GM18867 (cell line): ENCODE measurements around the gene GPRASP3.
"Not testable (repeated sequence)": the region's sequence is repeated elsewhere in the genome, so short reads cannot be mapped to it uniquely, and the experiment has no call there.

Experiments used
- ATAC-seq: cut with Tn5 transposase; IDR thresholded peaks from one replicate; pipeline ENCODE4 v1.9.1; 2021; ENCODE audit warnings: mild to moderate bottlenecking, moderate library complexity; ENCODE audit not compliant: unreplicated experiment

Gene GPRASP3, protein sequence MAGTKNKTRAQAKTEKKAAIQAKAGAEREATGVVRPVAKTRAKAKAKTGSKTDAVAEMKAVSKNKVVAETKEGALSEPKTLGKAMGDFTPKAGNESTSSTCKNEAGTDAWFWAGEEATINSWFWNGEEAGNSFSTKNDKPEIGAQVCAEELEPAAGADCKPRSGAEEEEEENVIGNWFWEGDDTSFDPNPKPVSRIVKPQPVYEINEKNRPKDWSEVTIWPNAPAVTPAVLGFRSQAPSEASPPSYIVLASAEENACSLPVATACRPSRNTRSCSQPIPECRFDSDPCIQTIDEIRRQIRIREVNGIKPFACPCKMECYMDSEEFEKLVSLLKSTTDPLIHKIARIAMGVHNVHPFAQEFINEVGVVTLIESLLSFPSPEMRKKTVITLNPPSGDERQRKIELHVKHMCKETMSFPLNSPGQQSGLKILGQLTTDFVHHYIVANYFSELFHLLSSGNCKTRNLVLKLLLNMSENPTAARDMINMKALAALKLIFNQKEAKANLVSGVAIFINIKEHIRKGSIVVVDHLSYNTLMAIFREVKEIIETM

DNA sequence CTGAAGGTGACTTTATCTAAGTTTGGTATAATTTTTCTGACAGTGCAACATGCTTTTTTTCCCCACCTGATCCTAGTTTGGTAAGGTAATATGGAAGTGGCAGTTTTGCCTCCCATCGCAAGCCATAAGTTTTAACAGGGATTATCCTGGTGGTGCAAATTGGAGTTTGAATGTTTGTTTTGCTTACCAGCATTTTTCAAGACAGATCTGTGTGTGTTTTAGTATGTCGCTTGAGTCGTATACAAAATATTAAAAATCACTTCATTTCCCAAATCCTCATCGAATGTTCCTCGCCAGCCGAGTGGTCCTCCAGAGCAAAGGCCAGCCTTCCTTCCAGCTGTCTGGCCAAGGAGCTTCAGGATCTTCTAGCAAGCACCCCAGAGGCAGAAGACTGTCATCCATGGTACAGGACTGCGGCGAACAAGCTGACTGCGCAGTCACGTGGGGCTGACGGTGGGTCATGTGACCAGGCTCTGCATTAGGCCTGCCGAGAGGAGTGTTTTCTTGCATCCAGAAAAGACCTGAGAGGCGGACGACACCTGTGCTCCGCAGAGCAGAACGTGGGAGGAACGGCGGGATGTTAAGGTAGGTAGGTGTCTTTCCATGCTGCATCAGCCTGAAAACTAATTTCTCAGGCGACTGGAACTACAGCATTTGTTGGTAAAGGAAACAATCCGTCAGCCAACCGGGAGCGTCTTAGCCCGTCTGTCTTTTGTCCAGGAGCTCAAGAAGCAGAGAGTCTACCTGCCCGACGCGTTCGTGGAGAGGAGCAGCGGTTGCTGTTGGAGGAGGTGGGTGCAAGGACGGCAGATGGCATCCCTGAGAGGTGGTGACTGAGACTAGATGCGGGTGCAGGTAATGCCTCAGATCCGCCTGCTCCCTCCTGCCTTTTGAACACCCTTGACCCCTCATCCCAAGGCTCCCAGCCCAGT lies at the start of gene GPRASP3:
Gene GPRASP3 (plus strand): TSS at position 507 of the 932 bp plus-strand sequence. CDS start 28,253 bp downstream, outside the sequence.
- peak; percentile 72 for ATAC-seq

DNA sequence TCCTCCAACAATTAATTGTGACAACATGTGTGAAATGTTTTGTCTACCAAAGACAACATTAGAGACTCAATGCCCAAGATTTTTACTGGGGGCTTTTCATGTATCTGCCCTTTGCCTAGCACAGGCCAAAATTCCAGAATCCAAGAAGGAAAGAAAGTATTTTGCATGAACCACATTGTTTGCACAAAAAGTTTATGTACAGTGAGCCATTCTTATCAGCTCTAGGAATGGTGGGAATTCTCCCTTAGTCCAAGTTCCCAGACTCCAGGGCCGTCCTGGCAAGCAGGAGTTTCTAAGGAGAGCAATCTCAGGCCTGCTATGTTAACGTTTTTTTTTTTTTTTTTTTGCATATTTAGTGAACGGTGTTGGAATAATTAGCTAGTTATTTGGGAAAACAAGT lies 47.7 kb upstream of the GPRASP3 start:
- no peak for ATAC-seq

DNA sequence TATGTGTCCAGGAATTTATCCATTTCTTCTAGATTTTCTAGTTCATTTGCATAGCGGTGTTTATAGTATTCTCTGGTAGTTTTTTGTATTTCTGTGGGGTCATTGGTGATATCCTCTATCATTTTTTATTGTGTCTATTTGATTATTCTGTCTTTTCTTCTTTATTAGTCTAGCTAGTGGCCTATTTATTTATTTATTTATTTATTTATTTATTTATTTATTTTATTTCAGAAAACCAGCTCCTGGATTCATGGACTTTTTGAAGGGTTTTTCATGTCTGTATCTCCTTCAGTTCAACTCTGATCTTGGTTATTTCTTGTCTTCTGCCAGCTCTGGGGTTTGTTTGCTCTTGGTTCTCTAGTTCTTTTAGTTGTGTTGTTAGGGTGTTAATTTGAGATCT lies 43.1 kb upstream of the GPRASP3 start:
- not testable (repeated sequence) for ATAC-seq

DNA sequence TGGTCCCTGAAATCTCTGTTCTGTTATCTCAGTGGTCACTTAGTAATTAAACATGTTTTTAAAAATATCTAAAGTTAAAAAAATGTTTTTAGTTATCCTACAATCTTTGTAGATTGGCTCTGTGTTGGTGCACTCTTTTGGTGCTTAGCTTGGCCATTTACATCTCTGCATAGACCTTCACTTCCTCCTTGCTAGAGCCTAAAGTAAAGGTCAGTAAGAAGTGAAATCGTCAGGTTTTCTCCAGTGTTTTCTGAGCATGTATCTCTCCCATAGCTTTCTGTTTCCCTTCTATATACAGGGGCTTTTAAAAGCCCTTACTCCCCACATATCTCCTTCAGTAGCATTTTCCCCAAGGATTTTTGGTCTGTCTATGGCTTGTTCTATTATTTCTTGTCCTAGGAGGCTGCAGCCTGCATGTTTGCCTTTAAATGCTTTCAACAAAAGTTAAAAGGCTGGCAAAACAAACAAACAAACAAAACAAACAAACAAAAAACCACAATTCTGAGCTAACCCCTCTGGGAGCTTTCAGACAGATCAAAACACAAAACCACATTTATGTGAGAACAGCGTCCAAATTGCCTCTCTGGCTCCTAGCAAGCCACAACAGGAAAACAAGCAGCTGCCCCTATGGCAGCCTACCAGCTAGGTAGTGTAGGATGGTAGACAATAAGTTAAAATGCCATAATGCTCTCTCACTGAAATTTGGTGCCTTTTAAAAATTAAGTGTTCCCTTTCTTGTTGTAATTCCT lies 35.6 kb upstream of the GPRASP3 start:
- ATAC-seq: no peak

DNA sequence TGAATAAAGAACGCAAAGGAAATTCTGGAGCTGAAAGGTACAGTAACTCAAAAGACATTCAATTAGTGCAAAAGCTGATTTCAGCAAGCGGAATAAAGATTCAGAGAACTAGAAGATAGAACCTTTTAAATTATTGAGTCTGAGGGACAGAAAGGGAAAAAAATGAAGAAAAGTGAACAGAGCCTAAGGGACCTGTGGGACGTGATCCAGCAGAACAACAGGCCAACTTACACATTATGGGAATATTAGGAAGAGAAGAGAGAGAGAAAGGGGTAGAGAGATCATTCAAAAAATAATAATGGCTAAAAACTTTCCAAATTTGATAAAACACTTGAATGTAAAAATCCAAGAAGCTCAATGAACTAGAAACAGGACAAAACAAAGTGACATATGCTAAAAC lies 25.8 kb upstream of the GPRASP3 start:
- ATAC-seq: no peak

DNA sequence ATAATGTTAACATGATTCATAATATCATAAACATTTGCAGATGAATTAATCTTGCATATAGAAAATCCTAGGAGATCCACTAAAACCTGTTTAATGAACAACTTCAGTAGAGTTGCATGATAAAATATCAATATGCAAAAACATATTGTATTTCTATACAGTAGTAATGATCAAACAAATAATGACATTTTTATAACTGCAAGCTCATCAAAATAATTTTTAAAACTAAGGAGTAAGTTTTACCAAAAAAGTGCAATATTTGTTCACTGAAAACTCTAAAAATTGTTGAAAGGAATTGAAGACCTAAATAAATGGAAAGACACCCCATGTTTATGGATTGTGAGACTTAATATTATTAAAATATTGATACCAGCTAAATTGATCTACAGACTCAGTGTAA lies 24.2 kb upstream of the GPRASP3 start:
- no peak for ATAC-seq

DNA sequence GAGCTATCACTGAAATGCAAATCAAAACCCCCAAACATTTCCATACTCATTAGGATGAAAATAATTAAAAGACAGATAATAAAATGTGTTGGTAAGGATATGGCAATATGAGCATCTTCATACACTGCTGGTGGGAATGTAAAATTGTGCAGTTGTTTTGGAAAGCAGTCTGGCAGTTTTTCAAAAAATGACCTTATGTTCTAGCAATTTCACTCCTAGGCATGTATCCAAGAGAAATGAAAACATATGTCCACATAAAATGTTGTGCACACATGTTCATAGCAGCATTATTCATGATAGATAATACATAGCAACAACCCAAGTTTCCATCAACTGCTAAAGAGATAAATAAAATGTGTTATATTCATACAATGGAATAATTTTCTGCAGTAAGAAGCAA lies 23.0 kb upstream of the GPRASP3 start:
- ATAC-seq: no peak

DNA sequence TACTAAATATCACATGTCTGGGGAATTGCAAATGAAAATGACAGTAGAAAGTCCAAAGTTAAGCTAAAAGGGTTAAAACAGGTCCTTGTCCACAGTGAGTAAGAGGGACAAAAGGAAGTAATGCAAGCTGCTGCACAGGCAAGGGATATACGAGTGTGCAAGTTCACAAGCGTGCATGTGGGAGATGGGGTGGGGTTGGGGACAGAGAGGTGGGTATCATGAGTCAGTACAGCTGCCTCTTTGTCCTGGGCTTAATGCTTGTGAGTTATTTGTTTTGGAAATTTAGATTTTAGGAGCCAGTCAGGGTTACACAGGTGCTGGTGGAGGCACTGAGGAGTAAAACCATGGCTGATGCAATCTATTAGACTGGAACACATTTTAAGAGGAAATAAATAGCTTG lies 11.6 kb upstream of the GPRASP3 start:
- no peak for ATAC-seq

DNA sequence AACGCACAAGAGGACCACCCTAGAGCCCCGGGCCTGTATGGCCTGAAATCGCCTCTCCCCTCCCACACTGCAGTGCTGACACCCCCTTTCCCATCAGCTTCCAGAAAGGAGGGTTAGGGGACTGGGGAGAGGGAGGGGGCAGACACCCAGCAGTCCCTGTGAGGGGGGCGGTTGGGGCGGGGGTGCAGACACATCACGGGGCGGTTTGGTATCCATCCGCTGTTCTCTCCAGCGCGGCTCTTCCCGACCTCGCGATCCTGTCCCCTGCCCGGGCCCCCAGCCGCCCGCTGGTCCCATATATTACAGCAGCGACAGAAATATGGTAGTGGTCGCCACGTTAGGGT lies 8.7 kb upstream of the GPRASP3 start:
- ATAC-seq: no peak

DNA sequence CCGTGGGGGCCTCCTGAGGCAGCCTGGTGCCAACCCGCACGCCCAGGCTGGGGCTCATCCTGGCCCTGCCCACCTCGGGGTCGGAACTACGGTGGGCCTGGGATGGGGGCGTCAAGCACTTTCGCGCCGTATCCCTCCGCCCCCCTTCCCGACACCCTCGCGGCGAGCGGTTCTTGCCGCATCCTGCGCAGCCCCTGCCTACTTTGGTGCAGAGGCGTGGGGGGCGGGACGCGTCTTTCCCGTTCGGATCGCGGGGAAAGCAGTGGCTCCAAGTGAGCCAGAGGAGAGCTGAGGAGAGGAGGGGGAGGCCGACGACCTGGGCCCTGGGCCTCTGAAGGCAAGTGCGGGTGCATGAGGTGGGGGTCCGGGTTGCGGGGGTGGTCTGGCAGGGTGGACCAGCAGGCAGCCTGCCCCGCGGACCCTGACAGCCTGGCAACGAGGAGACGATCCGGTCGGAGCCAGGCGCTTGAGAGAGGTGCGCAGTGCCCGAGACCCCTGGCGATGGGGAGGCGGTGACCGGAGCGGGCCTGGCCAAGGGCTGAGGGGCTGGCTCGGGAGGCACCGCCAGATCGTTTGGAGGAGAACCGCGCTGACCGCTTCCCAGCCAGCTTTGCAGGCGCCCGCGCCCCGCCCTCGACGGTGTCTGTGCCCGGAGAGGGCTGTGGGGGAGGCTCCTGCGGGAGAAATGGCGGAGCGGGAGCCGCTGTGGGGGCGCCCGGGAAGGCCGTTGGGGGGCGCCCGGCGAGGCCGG lies 8.2 kb upstream of the GPRASP3 start, which contains the start of gene GPRASP2:
Gene GPRASP2 (plus strand): TSS at position 233 of the 751 bp plus-strand sequence. CDS start 2,422 bp downstream, outside the sequence.
- ATAC-seq: no peak

DNA sequence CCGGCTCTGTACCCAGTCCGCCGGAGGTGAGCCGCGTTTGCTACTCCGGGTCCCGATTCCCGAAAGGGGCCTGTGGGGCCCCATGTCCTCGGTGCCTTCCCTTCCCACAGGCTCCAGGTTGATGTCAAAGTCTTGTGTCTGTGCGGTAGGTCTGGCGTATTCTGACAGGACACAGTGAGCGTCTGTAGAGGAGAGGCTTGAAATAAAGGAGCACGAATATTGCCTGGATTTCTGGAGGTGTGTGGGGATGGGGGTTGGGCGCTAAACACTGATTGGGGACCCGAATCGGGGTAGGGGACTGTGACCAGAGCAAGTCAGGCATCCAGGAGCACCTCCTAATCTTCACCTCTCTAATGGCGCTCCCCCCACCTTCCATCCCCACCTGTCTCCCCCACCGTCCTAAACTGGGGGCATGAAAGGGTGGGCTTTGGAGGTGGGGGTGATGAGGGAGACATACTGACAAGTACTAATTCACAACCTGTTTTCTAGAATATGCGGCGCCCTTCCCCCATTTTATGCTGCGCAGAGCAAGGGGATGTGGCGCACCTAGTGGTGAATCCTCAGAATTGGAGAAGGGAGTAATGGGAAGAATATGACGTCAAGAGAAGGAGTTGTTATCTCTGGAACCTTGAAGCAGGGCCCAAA lies 7.4 kb upstream of the GPRASP3 start:
- ATAC-seq: no peak

DNA sequence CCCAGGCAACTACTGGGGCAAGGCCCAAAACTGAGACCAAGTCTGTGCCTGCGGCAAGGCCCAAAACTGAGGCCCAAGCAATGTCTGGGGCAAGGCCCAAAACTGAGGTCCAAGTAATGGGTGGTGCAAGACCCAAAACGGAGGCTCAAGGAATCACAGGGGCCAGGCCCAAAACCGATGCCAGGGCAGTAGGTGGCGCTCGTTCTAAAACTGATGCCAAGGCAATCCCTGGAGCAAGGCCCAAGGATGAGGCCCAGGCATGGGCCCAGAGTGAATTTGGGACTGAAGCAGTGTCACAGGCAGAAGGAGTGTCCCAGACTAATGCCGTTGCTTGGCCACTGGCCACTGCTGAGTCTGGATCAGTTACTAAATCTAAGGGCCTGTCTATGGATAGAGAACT lies 5.5 kb upstream of the GPRASP3 start:
- no peak for ATAC-seq

DNA sequence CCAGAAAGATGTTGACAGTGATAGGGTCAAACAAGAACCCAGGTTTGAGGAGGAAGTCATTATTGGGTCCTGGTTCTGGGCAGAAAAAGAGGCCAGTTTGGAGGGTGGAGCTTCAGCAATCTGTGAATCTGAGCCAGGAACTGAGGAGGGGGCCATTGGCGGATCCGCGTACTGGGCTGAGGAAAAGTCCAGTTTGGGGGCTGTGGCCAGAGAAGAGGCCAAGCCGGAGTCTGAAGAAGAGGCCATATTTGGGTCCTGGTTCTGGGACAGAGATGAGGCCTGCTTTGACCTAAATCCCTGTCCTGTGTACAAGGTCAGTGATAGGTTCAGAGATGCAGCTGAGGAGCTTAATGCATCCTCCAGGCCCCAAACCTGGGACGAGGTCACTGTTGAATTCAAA lies 4.6 kb upstream of the GPRASP3 start:
- ATAC-seq: no peak

DNA sequence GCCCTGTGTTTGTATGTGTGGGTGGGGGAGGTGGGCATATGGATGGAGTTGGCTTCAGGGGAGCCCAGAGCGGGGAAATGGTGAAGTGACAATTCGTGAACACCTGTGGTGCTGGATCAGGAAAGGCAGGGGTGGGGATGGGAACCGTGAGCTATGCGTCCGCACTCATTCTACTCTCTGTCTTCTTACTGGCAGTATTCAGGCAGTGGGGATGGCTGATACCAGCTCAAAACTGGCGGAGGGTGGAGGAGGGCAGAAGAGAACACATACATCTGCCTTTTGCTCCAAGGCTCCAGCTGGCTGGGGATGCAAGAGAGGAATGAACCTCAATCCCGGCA lies 595 bp downstream of the GPRASP3 start:
- not testable (repeated sequence) for ATAC-seq

DNA sequence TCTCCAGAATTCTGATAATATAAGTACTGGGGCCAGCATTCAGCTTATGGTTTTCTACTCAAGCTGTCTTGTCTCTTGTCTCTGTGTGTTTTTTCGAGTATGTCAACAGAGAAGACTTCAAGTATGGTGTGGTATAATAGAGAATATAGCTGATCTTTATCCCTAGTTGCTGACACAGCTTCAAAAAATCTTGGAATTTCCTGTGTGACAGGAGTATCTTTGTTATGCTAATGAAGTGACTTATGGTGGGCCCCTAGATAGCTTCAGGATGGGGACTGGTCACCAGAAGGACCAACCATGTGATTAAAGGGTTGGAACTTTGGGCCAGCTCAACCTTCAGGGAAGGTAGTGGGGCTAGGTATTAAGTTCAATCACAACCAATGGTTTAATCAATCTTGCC lies 2.9 kb downstream of the GPRASP3 start:
- ATAC-seq: no peak

DNA sequence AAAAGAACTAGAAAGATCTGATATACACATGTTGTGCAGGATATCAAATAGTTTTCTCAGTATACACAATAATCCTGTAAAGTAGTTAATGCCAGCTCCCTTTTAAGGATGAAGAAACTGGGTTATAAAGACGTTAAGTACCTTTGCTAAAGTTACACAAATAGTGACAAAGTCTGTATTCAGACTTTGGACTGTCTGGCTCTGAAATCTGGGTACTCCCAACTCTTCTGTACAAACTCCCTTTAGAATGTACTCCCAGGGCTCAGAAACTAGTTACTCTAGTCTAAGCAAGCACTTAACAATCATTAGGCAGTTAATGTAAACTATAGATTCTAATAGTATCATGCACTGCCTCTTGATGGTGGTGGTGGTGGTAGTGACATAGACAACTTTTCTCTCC lies 7.2 kb downstream of the GPRASP3 start:
- ATAC-seq: no peak

DNA sequence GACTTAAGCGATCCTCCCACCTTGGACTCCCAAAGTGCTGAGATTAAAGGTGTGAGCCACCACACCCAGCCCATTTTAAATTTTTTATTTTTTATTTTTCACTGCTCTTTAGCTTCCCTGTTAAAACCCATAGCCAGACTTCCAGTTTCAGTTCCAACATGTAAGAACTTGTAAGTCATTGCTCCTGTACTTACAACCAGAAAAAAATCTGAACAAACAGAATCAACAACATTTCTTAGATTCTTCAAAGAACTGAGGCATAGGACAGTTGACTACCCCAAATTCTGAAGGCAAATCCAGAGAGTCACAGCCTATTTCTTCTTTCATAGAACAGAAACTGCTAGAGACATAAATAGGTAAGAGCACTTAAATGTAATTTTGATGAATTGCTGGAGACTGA lies 8.1 kb downstream of the GPRASP3 start:
- ATAC-seq: no peak

DNA sequence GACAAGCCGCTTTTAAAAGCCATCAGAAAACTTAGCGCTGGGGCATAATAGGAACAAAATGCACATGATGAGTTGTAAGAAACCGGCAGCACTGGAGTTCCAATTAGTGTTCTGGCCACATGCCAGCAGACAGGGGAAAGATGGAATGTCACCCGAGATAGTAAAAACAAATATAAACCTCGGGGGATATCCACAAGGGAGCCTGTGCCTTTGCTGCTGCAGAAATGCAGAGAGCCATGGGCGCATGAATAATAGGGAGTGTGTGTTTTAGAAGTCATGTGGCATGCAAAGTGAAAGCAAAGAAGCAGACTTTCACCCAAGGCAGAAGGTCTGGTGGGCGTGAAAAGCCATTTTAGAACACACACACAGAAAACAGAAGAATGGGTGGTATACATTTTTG lies 19.1 kb downstream of the GPRASP3 start:
- ATAC-seq: no peak

DNA sequence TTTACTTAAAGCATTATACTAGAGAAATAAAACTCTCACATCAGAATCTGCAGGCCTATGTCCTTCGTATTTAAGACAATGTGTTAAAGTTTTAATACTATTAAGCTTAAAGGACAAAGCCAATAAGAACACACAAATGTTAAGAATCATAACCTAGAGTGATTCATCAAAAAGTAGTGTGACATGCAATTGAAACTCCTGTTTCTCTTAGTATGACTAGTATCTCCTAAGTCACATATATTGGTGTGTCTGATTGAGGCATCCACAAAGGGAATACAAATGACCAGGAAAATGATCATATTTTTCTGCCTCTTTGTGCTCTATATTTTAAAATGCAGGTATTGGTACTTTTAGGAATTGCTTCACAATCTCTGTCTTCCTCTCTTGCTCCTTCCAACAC lies 23.8 kb downstream of the GPRASP3 start:
- no peak for ATAC-seq

DNA sequence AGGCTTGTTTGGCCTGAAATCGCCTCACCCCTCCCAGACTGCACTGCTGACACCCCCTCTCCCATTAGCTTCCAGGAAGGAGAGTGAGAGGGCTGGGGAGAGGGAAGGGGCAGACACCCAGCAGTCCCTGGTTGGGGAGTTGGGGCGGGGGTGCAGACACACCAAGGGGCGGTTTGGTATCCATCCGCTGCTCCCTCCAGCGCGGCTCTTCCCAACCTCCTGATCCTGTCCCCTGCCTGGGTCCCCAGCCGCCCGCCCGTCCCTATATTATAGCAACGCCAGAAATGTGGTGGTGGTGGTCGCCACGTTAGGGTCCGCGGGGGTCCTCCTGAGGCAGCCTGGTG lies 24.9 kb downstream of the GPRASP3 start:
- ATAC-seq: no peak
